CMK (cell line): ENCODE data around the gene GUCD1.

Experiments
- DNase-seq: peaks from one replicate; pipeline ENCODE4 v3.0.0-alpha.2; 2010; ENCODE audit warnings: low read depth

Gene GUCD1

DNA sequence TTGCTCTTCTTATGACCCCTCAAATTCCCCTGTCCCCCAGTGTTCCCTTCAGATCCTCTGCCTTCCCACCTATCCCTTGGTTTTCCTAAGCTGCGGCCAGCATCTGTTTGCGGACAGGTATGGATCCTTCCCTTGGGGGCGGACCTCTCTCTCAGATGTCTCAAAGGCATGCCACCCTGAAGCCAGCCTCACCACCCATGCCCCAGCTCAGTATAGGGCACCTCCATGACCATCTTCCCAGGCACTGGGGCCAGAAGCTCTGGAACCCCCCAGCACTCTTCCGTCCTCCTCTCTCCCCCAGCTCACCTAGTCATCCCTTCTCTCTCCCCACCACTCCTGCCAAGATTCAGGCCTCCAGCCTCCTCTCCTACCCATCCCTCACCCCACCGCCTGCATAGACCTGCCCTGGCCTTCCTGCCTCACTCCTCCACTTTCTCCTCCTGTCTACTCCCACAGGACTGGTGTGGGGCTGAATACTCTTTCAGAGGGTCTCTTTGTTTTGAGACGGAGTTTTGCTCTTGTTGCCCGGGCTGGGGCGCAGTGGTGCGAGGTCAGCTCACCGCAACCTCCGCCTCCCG is 35.7 kb upstream of the GUCD1 start:
- no peak for DNase-seq

- DNase-seq: no peak
These were observed 34.6 kb upstream of the GUCD1 start for GRCh38 chr22:24589518-24590030.

GRCh38 chr22:24588757-24589481 is 34.0 kb upstream of the GUCD1 start:
- no peak for DNase-seq

GRCh38 chr22:24588381-24588756 is 33.4 kb upstream of the GUCD1 start:
- DNase-seq: no peak

DNA sequence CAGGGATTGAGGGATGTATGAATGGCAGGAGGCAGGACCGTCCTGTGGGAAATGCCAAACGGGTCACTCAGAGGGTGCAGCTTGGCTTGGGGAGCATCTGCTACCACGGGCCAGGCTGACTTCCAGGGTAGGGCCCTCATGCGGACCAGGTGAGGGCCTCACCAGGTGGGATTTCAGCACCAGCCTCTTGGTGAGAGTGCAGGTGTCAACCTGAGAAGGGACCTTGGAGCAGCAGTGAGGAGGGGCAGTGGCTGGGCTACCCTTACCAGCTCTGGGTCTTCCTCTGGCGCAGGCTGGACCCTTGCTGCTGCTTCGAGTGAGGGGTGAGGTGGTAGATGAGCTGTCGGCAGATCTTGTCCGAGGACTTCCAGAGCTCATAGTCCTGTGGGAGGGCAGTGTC is 33.0 kb upstream of the GUCD1 start:
- no peak for DNase-seq

DNA sequence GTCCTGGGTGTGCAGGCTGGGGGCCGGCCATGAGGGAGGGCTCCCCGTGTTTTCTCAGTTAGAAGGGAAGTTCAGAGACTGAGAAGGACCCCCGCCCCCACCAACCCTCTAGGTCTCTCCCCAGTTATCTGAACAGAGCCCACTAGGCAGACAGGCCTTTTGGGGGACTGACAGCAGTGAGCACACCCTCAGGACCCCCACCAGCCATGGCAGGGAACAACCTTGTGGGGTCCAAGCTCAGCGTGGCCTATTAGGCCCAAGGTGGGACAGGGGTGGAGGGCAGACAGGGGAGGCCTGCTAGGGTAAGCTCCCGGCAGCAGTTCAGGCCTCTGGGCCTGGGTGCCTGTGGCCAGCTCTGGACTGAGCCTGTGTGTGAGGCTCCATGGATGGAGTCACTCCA is 32.3 kb upstream of the GUCD1 start:
- DNase-seq: no peak

- no peak for DNase-seq
These were observed 31.1 kb upstream of the GUCD1 start for GRCh38 chr22:24585927-24586546.

GRCh38 chr22:24585461-24585860 is 30.5 kb upstream of the GUCD1 start:
- no peak for DNase-seq

GRCh38 chr22:24584871-24585411 is 30.0 kb upstream of the GUCD1 start:
- no peak for DNase-seq

DNA sequence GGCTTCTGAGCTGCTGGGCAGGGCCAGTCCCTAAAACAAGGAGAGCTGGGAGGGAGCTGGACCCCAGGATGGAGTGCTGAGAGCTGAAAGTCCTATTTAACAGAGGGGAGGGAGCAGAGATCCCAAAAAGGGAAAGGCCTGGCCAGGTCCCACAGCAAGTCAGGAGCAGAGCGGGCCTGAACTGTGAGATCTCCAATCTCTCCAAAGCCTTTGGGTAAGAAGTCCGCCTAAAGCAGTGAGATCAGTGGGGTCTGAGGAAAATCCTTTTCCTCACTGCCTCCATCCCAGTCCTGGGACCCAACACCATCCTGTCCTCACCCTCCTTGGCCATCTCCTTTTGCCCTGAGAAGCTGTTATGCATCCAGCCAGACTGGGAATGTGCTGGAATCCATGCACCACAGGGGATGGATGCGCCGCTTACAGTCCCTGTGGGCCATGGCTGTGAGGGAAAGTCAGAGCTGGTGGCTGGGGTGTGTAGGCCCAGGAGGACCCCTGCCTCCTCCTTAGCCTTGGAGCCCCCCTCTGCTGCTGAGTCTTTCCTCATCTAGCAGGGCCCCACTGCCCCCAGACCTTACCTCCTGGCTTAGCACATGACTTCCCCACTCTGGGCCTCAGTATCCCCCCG is 29.3 kb upstream of the GUCD1 start:
- no peak for DNase-seq

DNA sequence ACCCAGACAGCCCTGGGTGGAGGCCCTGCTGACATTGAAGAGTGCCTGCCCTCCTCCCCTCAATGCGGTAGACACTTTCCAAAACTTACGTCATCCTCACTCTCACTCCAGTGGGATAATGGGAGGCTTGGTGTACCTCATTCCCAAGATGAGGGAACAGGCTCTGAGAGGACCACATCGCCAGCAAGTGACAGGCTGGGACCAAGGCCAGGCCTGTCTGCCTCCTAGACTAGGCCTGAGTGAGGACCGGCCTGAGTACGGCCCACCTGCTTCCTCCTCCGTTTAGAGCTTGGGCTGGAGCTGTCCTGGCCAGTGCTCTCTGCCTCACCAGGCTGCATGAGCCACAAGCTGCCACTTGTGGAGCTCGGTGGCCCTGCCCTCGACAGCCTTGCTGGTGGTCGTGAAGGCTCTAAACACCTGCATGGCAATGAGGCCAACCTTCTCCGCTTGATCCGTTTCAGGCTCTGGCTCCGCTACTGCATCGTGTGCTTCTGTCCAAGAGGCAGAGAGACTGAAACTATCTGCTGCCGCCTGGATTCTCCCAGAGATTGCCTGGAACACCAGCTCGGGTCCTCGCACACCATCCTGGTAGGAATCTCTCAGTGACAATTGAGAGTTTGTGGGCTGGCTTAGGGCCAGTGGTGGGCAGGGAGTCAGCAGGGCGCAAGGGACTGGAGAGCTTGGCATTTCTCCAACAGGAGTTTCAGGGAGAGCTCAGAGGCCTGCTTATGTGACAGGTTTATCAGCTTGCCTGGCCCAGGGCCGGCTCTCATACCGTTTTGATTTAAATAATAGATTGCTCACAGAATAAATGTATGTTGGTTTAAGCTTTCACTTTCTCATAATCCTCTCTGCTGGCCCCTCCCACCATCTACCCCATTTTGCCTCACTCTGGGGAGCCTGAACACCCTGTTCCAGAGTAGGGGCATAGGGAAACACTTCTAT is 28.6 kb upstream of the GUCD1 start:
- no peak for DNase-seq

GRCh38 chr22:24582056-24582814 is 27.3 kb upstream of the GUCD1 start:
- no peak for DNase-seq

DNA sequence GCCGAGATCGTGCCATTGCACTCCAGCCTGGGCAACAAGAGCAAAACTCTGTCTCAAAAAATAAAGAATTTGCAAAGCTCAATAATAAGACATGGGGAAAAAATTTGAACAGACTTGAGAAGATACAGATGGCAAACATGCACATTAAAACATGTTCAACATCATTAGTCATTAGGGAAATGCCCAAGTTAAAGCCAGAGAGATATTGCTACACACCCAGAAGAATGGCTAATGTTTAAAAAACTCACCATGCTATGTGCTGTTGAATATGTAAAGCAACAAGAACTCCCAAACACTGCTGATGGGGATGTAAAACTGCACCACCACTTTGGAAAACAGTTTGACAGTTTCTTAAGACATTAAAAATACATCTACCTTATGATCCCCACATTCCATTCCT is 25.3 kb upstream of the GUCD1 start:
- no peak for DNase-seq

DNA sequence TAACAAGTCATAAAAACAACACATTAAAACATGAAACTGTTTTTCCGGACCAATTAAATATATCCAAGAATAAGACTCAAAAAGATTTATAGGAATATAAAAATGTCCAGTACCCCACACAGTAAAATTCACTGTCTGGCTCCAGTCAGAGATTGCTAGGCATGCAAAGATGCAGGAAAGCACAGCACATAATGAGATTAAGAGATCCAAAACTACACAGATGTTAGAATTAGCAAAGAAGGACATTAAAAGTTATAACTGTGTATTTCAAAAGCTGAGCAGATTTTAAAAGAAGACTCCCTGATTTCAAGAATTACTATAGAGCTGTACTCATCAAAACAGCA is 24.3 kb upstream of the GUCD1 start:
- no peak for DNase-seq

DNA sequence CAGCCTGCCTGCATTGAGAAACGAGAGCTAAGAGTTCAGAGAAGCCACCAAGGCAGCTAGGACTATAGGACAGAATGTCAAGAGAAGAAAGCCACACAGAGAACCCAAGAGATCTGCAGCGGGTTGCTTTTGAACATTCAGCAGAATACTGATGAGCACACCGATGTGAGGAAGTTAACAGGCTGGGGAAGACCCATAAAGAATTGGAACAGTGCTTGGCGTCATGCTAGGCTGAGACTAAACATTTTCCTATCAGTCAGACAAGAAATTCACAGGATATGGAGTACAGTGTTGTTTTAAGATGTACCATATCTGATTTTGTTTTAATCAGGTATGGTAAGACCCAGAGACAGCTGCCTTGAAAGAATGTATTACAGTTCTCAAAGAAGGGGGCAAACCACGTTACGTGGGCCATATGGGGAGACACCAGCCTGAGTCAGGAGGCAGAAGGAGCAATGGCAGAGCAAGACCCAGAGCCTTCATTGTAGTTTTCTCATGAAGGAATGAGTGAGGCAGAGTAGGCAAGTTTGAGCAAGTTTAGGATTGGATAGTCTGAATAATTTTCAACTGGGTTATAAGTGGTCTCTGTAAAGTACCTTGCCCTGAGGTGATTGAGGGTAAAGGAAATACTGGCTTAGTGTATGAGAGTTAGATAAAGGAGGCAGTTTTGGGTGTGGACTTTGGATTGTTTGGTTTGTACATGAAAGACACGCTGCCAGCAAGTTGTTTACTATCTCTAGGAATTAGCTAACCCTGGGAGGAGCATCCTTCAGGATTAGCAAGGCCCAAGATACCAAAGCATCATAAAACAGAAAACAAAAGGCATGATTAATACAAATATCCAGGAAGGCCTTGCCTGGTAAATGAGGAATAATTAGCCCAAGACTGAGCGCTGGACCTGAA is 23.7 kb upstream of the GUCD1 start:
- no peak for DNase-seq

DNA sequence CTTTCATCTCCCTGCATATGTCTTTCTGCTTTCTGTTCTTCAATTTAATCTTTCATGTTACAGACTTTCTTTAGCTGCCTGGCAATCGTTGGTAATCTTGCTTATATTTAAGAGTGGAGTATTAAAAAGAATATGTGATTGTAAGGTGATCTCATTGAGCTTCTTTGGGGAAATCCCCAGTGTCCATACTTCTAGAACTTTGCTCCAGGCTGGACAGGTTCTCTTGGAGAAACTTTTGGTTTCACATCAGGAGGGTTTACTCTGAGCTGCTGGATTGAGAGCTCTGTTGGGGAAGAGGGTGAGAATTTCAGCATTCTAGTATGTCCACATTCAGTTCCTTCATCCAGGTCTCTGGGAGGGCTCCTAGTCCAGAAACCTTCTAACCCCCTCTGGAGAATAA is 21.8 kb upstream of the GUCD1 start:
- no peak for DNase-seq

DNA sequence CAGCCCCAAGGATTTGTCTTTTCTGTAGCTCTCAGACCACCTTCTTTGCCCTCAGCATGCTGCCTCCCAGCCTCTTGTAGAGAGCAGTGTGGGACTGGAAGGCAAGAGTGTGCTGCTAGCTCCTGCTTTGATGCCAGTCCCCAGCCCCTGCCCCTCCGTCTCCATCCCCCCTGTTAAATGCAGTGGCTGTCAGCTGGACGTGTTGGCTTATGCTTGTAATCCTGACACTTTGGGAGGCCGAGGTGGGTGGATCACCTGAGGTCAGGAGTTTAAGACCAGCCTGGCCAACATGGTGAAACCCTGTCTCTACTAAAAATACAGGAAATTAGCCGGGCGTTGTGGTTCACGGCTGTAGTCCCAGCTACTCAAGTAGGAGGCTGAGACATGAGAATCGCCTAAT is 16.3 kb upstream of the GUCD1 start:
- DNase-seq: no peak

- no peak for DNase-seq
These were observed 12.7 kb upstream of the GUCD1 start for GRCh38 chr22:24567668-24568067.

GRCh38 chr22:24566899-24567511 is 12.1 kb upstream of the GUCD1 start:
- no peak for DNase-seq
